Measurements from ENCODE around the gene SNX21. TPM values are rescaled to one million over a fixed set of nuclear protein-coding genes. Genes with fewer than 3 reads are reported as not detected.
A peak's percentile ranks its signal among the peaks of the same experiment; 100 is the strongest.

SNX21 gene
- total RNA-seq, 1 donor from 2014 or later, result 25.6 TPM

DNA sequence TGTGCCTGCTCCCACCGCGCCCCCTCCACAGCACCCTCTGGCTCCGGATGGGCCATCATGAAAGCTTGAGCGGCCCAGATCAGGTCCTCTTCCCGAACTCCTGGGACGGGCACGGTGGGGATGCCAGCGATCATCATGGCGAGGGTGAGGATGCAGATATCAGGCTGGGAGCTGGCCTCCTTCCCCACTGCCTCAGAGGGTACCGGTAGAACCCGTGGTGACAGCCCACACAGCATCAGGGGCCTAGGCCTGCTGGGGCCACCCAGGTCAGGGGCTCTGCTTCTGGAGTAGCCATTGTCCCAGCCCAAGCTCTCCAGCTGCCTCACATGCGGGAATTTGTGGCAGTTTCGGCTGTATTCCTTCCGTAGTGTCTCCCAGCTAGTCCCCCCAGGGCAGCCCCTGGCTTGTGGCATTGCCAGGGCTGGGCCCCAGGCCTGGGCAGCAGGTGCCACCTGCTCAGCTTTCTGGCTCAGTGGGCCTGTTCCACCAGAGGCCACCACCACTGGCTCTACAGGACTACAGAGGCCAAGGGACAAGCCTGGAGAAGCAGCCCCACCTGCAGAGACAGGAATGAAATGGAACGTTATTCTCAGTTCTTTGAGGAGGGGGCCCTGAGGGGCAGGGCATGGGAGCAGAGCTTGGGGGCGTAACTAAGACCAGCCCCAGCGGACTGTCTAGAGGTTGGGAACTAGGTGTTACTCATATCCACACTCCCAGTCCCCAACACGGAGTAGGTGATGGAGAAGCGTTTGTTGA, 53.2 kb downstream of the SNX21 start:
- peaks cover 24% of the 10 kb centered on the region for H3K4me1 Mint-ChIP-seq (ENCODE audit: unreplicated experiment)
- no peak overlapping the region for H3K27ac Mint-ChIP-seq (ENCODE audit: unreplicated experiment)
- no peak overlapping the region for H3K4me3 Mint-ChIP-seq (ENCODE audit: unreplicated experiment)
- no peak for DNase-seq (ENCODE audit: extremely low spot score, unreplicated experiment)
- TF ChIP-seq, protein P1, sequence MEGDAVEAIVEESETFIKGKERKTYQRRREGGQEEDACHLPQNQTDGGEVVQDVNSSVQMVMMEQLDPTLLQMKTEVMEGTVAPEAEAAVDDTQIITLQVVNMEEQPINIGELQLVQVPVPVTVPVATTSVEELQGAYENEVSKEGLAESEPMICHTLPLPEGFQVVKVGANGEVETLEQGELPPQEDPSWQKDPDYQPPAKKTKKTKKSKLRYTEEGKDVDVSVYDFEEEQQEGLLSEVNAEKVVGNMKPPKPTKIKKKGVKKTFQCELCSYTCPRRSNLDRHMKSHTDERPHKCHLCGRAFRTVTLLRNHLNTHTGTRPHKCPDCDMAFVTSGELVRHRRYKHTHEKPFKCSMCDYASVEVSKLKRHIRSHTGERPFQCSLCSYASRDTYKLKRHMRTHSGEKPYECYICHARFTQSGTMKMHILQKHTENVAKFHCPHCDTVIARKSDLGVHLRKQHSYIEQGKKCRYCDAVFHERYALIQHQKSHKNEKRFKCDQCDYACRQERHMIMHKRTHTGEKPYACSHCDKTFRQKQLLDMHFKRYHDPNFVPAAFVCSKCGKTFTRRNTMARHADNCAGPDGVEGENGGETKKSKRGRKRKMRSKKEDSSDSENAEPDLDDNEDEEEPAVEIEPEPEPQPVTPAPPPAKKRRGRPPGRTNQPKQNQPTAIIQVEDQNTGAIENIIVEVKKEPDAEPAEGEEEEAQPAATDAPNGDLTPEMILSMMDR (IDR thresholded peaks at IDR 0.05), result no peak
- H3K9me3 Mint-ChIP-seq (ENCODE audit: unreplicated experiment), result no peaks in the 10 kb centered on the region
- H3K27me3 Mint-ChIP-seq (ENCODE audit: unreplicated experiment), result no peaks in the 10 kb centered on the region
- peaks cover 12% of the 10 kb centered on the region for H3K36me3 Mint-ChIP-seq (ENCODE audit: unreplicated experiment)

DNA sequence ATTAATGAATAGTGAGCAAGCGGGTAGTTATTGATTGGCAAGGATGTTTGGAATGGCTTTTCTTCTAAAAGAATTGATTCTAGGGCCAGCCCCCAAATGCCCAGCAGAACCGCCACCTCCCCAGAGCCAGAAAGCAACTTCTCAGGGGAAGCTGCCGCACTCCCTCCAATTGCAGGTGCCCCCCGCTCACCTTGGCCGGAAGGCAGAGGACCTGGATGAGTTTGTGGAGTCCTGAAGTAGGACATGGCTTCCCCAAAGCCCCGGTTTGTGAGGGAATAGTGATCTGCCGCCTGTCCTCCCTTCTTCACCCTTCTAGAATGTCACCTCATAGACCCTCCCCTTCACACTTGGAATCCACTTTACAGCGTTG, 53.7 kb downstream of the SNX21 start, which contains the start of gene SPATA25:
Gene SPATA25 (minus strand): TSS at position 277 of the 370 bp plus-strand sequence. CDS start 32 bp downstream, at position 245.
- no peak for DNase-seq (ENCODE audit: extremely low spot score, unreplicated experiment)
- TF ChIP-seq, protein P1 (IDR thresholded peaks at IDR 0.05), result no peak
- no peaks in the 10 kb centered on the region for H3K9me3 Mint-ChIP-seq (ENCODE audit: unreplicated experiment)
- peaks cover 10% of the 10 kb centered on the region for H3K36me3 Mint-ChIP-seq (ENCODE audit: unreplicated experiment)
- peaks cover 24% of the 10 kb centered on the region for H3K4me1 Mint-ChIP-seq (ENCODE audit: unreplicated experiment)
- no peak within 1 kb of the TSS for H3K27ac Mint-ChIP-seq (ENCODE audit: unreplicated experiment)
- no peaks in the 10 kb centered on the region for H3K27me3 Mint-ChIP-seq (ENCODE audit: unreplicated experiment)
- H3K4me3 Mint-ChIP-seq (ENCODE audit: unreplicated experiment), result no peak within 1 kb of the TSS

DNA sequence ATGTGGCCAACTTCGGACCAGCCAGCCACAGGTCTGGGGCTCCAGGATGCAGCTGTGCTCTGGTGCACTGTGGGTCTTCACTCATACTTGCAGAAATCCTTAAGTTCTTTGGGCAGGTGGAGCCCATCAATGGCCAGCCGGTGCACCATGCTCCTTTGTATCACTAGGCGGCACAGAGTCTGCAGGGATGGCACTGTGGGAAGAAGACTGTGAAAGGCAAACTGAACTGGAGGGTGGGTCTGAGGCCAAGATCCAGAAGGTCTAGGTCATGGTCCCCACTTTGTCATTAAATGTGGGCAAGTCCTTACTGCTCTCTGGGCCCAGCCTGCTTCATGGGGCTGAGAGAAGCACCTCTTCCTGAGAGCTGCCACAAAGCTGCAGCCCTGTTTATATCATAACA, 55.1 kb downstream of the SNX21 start:
- peaks cover 28% of the 10 kb centered on the region for H3K4me1 Mint-ChIP-seq (ENCODE audit: unreplicated experiment)
- H3K27me3 Mint-ChIP-seq (ENCODE audit: unreplicated experiment), result no peaks in the 10 kb centered on the region
- no peak for DNase-seq (ENCODE audit: extremely low spot score, unreplicated experiment)
- TF ChIP-seq, protein P1 (IDR thresholded peaks at IDR 0.05), result no peak
- H3K36me3 Mint-ChIP-seq (ENCODE audit: unreplicated experiment), result peaks cover 2% of the 10 kb centered on the region
- no peaks in the 10 kb centered on the region for H3K9me3 Mint-ChIP-seq (ENCODE audit: unreplicated experiment)
- no peak overlapping the region for H3K27ac Mint-ChIP-seq (ENCODE audit: unreplicated experiment)
- no peak overlapping the region for H3K4me3 Mint-ChIP-seq (ENCODE audit: unreplicated experiment)

DNA sequence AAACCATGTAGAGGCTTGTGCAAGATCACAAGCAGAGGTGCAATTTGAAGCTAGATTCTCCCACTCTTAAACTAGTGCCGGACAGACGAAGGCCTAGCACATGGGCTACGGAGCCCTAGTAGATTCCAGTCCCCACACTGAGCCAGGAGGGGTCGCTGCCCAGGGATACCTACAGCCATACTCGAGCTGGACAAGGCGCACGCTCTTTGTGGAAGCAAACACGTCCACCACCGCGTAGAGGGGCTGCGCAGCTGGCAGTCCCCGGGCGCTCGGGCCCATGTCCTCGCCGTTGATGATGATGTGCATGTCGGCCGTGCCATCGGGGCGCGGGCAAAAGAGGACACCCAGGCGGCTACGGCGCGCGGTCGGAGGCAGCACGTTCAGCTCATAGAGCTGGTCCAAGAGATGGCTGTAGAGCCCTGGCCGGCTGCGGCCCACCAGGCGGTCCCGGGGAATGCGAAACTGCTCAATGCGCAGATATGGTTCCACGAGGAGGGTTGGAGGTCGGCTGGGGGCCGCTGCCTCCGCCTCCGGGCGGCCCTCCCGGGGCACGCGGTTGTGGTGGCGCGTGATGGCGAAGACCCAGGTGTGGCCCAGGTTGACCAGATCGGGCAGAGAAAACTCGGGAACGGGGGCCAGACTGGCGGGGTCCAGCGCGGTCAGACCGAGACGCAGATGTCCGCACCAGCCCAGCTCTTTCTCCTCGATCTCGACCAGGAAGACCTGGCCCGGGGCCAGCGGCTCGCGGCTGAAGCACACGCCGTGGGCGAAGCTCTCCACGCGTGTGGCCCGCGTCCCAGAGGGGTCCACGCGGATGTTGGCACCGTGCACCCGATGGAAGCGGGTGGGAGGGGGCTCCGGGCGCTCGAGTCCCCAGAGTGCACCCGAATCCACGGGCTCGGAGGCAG, 56.7 kb downstream of the SNX21 start:
- peaks cover 8% of the 10 kb centered on the region for H3K36me3 Mint-ChIP-seq (ENCODE audit: unreplicated experiment)
- H3K4me3 Mint-ChIP-seq (ENCODE audit: unreplicated experiment), result peak overlapping the region; percentile 88
- peak overlapping the region; percentile 93 for H3K27ac Mint-ChIP-seq (ENCODE audit: unreplicated experiment)
- TF ChIP-seq, protein P1 (IDR thresholded peaks at IDR 0.05), result peak; percentile 84
- H3K4me1 Mint-ChIP-seq (ENCODE audit: unreplicated experiment), result peaks cover 22% of the 10 kb centered on the region
- no peaks in the 10 kb centered on the region for H3K9me3 Mint-ChIP-seq (ENCODE audit: unreplicated experiment)
- peak; percentile 94 for DNase-seq (ENCODE audit: extremely low spot score, unreplicated experiment)
- no peaks in the 10 kb centered on the region for H3K27me3 Mint-ChIP-seq (ENCODE audit: unreplicated experiment)

All from osteocyte (in vitro differentiated cells).